NOMO-1 (cell line): ENCODE data around the gene MTHFR.
A peak's percentile ranks its signal among the peaks of the same experiment; 100 is the strongest.

Source experiments
- DNase-seq, 2 experiments: peaks; one replicate each; lab custom pipeline; 2025; ENCODE audit not compliant: unreplicated experiment in 2 of 2; lab: John Stamatoyannopoulos, UW

Gene MTHFR

GRCh38 chr1:11799099-11799498 lies 6.7 kb downstream of the MTHFR start:
- no peak for DNase-seq

- DNase-seq = no peak
Observed at GRCh38 chr1:11797525-11798216, 8.1 kb downstream of the MTHFR start.

GRCh38 chr1:11796036-11796828 lies 9.5 kb downstream of the MTHFR start:
- DNase-seq = no peak

GRCh38 chr1:11795238-11795890 lies 10.4 kb downstream of the MTHFR start:
- DNase-seq = no peak

- no peak for DNase-seq
Observed at GRCh38 chr1:11794446-11795237, 11.1 kb downstream of the MTHFR start.

- no peak for DNase-seq
Observed at GRCh38 chr1:11793819-11794218, 11.9 kb downstream of the MTHFR start.

- no peak for DNase-seq
Observed at GRCh38 chr1:11792106-11792505, 13.7 kb downstream of the MTHFR start.

GRCh38 chr1:11790880-11791715 lies 14.7 kb downstream of the MTHFR start:
- DNase-seq = peak; percentile 83 to 84

- no peak for DNase-seq
Observed at GRCh38 chr1:11790101-11790879, 15.5 kb downstream of the MTHFR start.

- no peak for DNase-seq
Observed at GRCh38 chr1:11789126-11790067, 16.4 kb downstream of the MTHFR start.

GRCh38 chr1:11788549-11789053 lies 17.2 kb downstream of the MTHFR start:
- DNase-seq = no peak

GRCh38 chr1:11787804-11788436 lies 17.8 kb downstream of the MTHFR start:
- no peak for DNase-seq

GRCh38 chr1:11787251-11787803 lies 18.4 kb downstream of the MTHFR start:
- DNase-seq = no peak

- no peak for DNase-seq
Observed at GRCh38 chr1:11786168-11786567, 19.6 kb downstream of the MTHFR start.

- DNase-seq = peak; percentile 21 to 31
Observed at GRCh38 chr1:11784993-11785769, 20.6 kb downstream of the MTHFR start.

GRCh38 chr1:11784256-11784992 lies 21.3 kb downstream of the MTHFR start:
- DNase-seq = no peak
